OCI-LY1 (cell line): ENCODE measurements around the gene LDLRAD4.

Experiments used
- H2AFZ ChIP-seq: fragments of 200-600 bp; sonication (generic), shearing (Covaris generic); 2 replicates; pipeline ENCODE4 v1.6.0; 2014; ENCODE audit warnings: antibody characterized with exemption, mild to moderate bottlenecking, low read length
- H3F3A ChIP-seq: fragments of 200-600 bp; sonication (generic), shearing (Covaris generic); 2 replicates; pipeline ENCODE4 v1.6.0; 2014; ENCODE audit warnings: mild to moderate bottlenecking, antibody characterized with exemption, low read length, moderate library complexity; ENCODE audit not compliant: insufficient read depth
- H3K27ac ChIP-seq: fragments of 200-600 bp; sonication (generic); 2 replicates; pipeline ENCODE4 v1.5.1; 2014; ENCODE audit warnings: low read length, mixed run types, mild to moderate bottlenecking, low read depth; ENCODE audit not compliant: poor library complexity, severe bottlenecking
- H3K27me3 ChIP-seq: fragments of 200-600 bp; sonication (generic); 2 replicates; pipeline ENCODE4 v1.6.0; 2014; ENCODE audit warnings: antibody characterized with exemption, mild to moderate bottlenecking, low read length, moderate library complexity; ENCODE audit not compliant: insufficient read depth
- H3K36me3 ChIP-seq: fragments of 200-600 bp; sonication (generic); 2 replicates; pipeline ENCODE4 v1.6.1; 2014; ENCODE audit warnings: mild to moderate bottlenecking, antibody characterized with exemption, low read length, moderate library complexity, mixed read lengths; ENCODE audit not compliant: insufficient read depth
- H3K4me1 ChIP-seq: fragments of 200-600 bp; sonication (generic); 2 replicates; pipeline ENCODE4 v1.5.1; 2014; ENCODE audit warnings: mild to moderate bottlenecking, low read length, moderate library complexity; ENCODE audit not compliant: insufficient read depth, severe bottlenecking
- H3K4me2 ChIP-seq: fragments of 200-600 bp; sonication (generic), shearing (Covaris generic); 2 replicates; pipeline ENCODE4 v1.6.1; 2014; ENCODE audit warnings: low read length
- H3K4me3 ChIP-seq: fragments of 200-600 bp; sonication (generic); 2 replicates; pipeline ENCODE4 v1.5.1; 2014; ENCODE audit warnings: low read length, low read depth, mild to moderate bottlenecking, mixed read lengths; ENCODE audit not compliant: poor library complexity, severe bottlenecking
- H3K79me2 ChIP-seq: fragments of 200-600 bp; shearing (Covaris generic); 2 replicates; pipeline ENCODE4 v1.6.1; 2016; ENCODE audit warnings: mixed run types, low read length, mixed read lengths; ENCODE audit not compliant: insufficient read depth
- H3K9ac ChIP-seq: fragments of 200-600 bp; sonication (generic), shearing (Covaris generic); 2 replicates; pipeline ENCODE4 v1.6.1; 2014; ENCODE audit warnings: mild to moderate bottlenecking, low read length, mixed read lengths
- H3K9me2 ChIP-seq: fragments of 200-600 bp; sonication (generic), shearing (Covaris generic); 2 replicates; pipeline ENCODE4 v1.6.1; 2014; ENCODE audit warnings: low read depth, mild to moderate bottlenecking, low read length, mixed read lengths
- H3K9me3 ChIP-seq: fragments of 200-600 bp; shearing (Covaris generic); 2 replicates; pipeline ENCODE4 v1.6.1; 2014; ENCODE audit warnings: low read length, mixed read lengths
- H4K20me1 ChIP-seq: fragments of 200-600 bp; sonication (generic), shearing (Covaris generic); 2 replicates; pipeline ENCODE4 v1.6.0; 2016; ENCODE audit warnings: mild to moderate bottlenecking, low read length; ENCODE audit not compliant: insufficient read depth
- EZH2 ChIP-seq: fragments of 200-600 bp; sonication (generic), shearing (Covaris generic); IDR thresholded peaks from 2 replicates; pipeline ENCODE4 v1.8.0; 2017; ENCODE audit warnings: borderline replicate concordance, mixed run types, mild to moderate bottlenecking, antibody characterized with exemption, low read length, moderate library complexity, mixed read lengths
- TF ChIP-seq, protein P1 (sequence below): fragments of 200-600 bp; sonication (generic), shearing (Covaris generic); IDR thresholded peaks from 2 replicates; pipeline ENCODE4 v1.5.1; 2017; ENCODE audit warnings: mild to moderate bottlenecking, antibody characterized with exemption, low read length, moderate library complexity, mixed read lengths

Gene LDLRAD4

GRCh38 chr18:13386891-13387801 is 168.6 kb downstream of the LDLRAD4 start:
- H4K20me1 ChIP-seq = no peaks in the 10 kb centered on the region
- peaks cover 17% of the 10 kb centered on the region for H3K4me1 ChIP-seq
- no peaks in the 10 kb centered on the region for H3K27me3 ChIP-seq
- no peak overlapping the region for H3K27ac ChIP-seq
- no peaks in the 10 kb centered on the region for H3K79me2 ChIP-seq
- H2AFZ ChIP-seq = no peak overlapping the region
- TF ChIP-seq EZH2 = no peak
- TF ChIP-seq, protein P1, sequence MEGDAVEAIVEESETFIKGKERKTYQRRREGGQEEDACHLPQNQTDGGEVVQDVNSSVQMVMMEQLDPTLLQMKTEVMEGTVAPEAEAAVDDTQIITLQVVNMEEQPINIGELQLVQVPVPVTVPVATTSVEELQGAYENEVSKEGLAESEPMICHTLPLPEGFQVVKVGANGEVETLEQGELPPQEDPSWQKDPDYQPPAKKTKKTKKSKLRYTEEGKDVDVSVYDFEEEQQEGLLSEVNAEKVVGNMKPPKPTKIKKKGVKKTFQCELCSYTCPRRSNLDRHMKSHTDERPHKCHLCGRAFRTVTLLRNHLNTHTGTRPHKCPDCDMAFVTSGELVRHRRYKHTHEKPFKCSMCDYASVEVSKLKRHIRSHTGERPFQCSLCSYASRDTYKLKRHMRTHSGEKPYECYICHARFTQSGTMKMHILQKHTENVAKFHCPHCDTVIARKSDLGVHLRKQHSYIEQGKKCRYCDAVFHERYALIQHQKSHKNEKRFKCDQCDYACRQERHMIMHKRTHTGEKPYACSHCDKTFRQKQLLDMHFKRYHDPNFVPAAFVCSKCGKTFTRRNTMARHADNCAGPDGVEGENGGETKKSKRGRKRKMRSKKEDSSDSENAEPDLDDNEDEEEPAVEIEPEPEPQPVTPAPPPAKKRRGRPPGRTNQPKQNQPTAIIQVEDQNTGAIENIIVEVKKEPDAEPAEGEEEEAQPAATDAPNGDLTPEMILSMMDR = no peak
- H3K9ac ChIP-seq = no peak overlapping the region
- peaks cover 3% of the 10 kb centered on the region; the same call in 1 of the 2 replicates for H3K36me3 ChIP-seq
- no peaks in the 10 kb centered on the region for H3F3A ChIP-seq
- no peak overlapping the region for H3K4me3 ChIP-seq
- H3K9me3 ChIP-seq = peaks cover 4% of the 10 kb centered on the region
- H3K9me2 ChIP-seq = no peaks in the 10 kb centered on the region
- H3K4me2 ChIP-seq = no peak overlapping the region

GRCh38 chr18:13387855-13388548 is 169.4 kb downstream of the LDLRAD4 start:
- Histone ChIP-seq H3F3A (no peaks in the 10 kb centered on the region), H3K27ac (no peak overlapping the region), H3K9ac (no peak overlapping the region), H3K27me3 (no peaks in the 10 kb centered on the region), H3K4me2 (no peak overlapping the region), H4K20me1 (no peaks in the 10 kb centered on the region), H3K9me2 (no peaks in the 10 kb centered on the region), H3K9me3 (peaks cover 4% of the 10 kb centered on the region), H2AFZ (no peak overlapping the region), H3K36me3 (peaks cover 3% of the 10 kb centered on the region; the same call in 1 of the 2 replicates), H3K4me1 (peaks cover 9% of the 10 kb centered on the region), H3K4me3 (no peak overlapping the region), H3K79me2 (no peaks in the 10 kb centered on the region)
- TF ChIP-seq, protein P1 = no peak

DNA sequence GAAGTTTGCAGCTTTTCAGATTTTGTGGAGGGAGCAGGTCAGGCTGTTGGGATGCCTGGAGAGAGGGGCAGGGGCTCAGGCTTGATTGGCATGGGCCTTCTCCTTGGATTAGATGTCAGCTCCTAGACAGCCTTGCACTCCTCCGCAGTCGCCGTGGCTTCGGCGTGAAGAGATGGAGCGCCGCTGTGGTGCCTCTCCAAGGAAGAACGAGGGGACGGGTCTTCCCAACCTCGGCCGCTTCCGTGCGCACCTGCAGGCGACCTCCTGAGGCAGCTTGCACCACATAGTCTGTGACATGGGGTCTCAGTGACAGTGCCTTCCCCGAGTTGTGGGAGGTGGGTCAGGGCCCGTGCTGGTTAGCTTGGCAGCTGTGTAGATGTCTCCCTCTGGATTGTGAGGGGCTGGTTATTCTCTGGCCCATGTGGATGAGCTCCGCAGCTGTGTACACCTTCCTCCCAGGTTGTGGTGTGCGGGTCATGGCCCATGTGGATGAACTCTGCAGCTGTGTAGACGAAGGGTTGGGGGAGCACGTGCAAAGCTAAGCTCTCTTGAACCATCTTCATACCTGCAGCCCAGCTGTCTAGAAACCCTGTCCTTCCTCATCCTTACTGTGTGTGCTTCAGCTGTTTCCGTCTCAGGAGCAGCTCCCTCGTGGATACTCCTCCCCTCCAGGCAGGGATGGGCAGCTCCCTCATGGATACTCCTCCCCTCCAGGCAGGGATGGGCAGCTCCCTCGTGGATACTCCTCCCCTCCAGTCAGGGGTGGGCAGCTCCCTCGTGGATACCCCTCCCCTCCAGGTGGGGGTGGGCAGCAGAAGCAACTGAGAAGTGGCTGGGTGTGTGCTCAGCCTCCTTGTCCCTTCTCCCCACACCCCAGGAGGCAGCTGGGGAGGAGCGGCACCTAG is 170.3 kb downstream of the LDLRAD4 start:
- TF ChIP-seq, protein P1 = no peak
- TF ChIP-seq EZH2 = no peak
- Histone ChIP-seq H4K20me1 (no peaks in the 10 kb centered on the region), H3K79me2 (no peaks in the 10 kb centered on the region), H3K9ac (no peak overlapping the region), H3F3A (no peaks in the 10 kb centered on the region), H3K27me3 (no peaks in the 10 kb centered on the region), H3K36me3 (peaks cover 3% of the 10 kb centered on the region; the same call in 1 of the 2 replicates), H3K4me3 (no peak overlapping the region), H3K4me2 (no peak overlapping the region), H3K27ac (no peak overlapping the region), H3K9me3 (peaks cover 4% of the 10 kb centered on the region), H3K4me1 (peaks cover under 1% of the 10 kb centered on the region), H2AFZ (no peak overlapping the region), H3K9me2 (no peaks in the 10 kb centered on the region)
